ENCODE results near the gene AP1S1. TPM values are rescaled to one million over a fixed set of nuclear protein-coding genes. Genes with fewer than 3 reads are reported as not detected.

AP1S1 gene
- total and polyA plus RNA-seq, 2 donors = 27.9 to 48.5 TPM

GRCh38 chr7:101140746-101141382 is 13.4 kb upstream of the AP1S1 start:
- peak overlapping the region in 1 of 2 donors; percentile 40 for H3K27ac ChIP-seq (ENCODE audit: low read depth in 1 of 2, low read length in 1 of 2)
- peaks cover 6 to 26% of the 10 kb centered on the region in 2 donors for H3K4me1 ChIP-seq (ENCODE audit: control insufficient read depth in 2 of 2, insufficient read depth in 2 of 2, low read length in 2 of 2)
- H3K9me3 ChIP-seq (ENCODE audit: control insufficient read depth in 2 of 2, insufficient read depth in 1 of 2, low read length in 1 of 2) = no peaks in the 10 kb centered on the region
- H3K4me3 ChIP-seq (ENCODE audit: low read length in 2 of 2) = no peak overlapping the region
- 82% methylated on average over 4 of the region's 4 CpGs for WGBS
- DNase-seq (ENCODE audit: low read depth in 6 of 9, low spot score in 9 of 9) = peak in 1 of 9 donors; percentile 50
- H3K36me3 ChIP-seq (ENCODE audit: control insufficient read depth in 2 of 2, insufficient read depth in 2 of 2, low read length in 1 of 2) = no peaks in the 10 kb centered on the region
- peaks cover 5 to 28% of the 10 kb centered on the region in 2 donors for H3K27me3 ChIP-seq (ENCODE audit: control insufficient read depth in 2 of 2, insufficient read depth in 1 of 2, low read length in 1 of 2)

GRCh38 chr7:101151908-101152651 is 2.2 kb upstream of the AP1S1 start:
- Histone ChIP-seq H3K4me3 (ENCODE audit: low read length in 2 of 2) (no peak overlapping the region), H3K9me3 (ENCODE audit: control insufficient read depth in 2 of 2, insufficient read depth in 1 of 2, low read length in 1 of 2) (peaks cover 0 to 5% of the 10 kb centered on the region in 2 donors), H3K27me3 (ENCODE audit: control insufficient read depth in 2 of 2, insufficient read depth in 1 of 2, low read length in 1 of 2) (peaks cover 0 to 25% of the 10 kb centered on the region in 2 donors), H3K27ac (ENCODE audit: low read depth in 1 of 2, low read length in 1 of 2) (no peak overlapping the region), H3K36me3 (ENCODE audit: control insufficient read depth in 2 of 2, insufficient read depth in 2 of 2, low read length in 1 of 2) (peaks cover under 1 to 6% of the 10 kb centered on the region in 2 donors), H3K4me1 (ENCODE audit: control insufficient read depth in 2 of 2, insufficient read depth in 2 of 2, low read length in 2 of 2) (peaks cover 14 to 15% of the 10 kb centered on the region in 2 donors)
- no peak for DNase-seq (ENCODE audit: low read depth in 6 of 9, low spot score in 9 of 9)
- 90% methylated on average over 2 of the region's 2 CpGs for WGBS

- 1% methylated on average over 34 of the region's 34 CpGs for WGBS
- no peak overlapping the region for H3K27ac ChIP-seq (ENCODE audit: low read depth in 1 of 2, low read length in 1 of 2)
- peaks cover 14 to 15% of the 10 kb centered on the region in 2 donors for H3K4me1 ChIP-seq (ENCODE audit: control insufficient read depth in 2 of 2, insufficient read depth in 2 of 2, low read length in 2 of 2)
- H3K27me3 ChIP-seq (ENCODE audit: control insufficient read depth in 2 of 2, insufficient read depth in 1 of 2, low read length in 1 of 2) = peaks cover 0 to 6% of the 10 kb centered on the region in 2 donors
- no peak for DNase-seq (ENCODE audit: low read depth in 6 of 9, low spot score in 9 of 9)
- H3K4me3 ChIP-seq (ENCODE audit: low read length in 2 of 2) = peak overlapping the region; percentile 59 to 63
- H3K9me3 ChIP-seq (ENCODE audit: control insufficient read depth in 2 of 2, insufficient read depth in 1 of 2, low read length in 1 of 2) = peaks cover 0 to 5% of the 10 kb centered on the region in 2 donors
- peaks cover 4 to 14% of the 10 kb centered on the region in 2 donors for H3K36me3 ChIP-seq (ENCODE audit: control insufficient read depth in 2 of 2, insufficient read depth in 2 of 2, low read length in 1 of 2)
These were observed 422 bp downstream of the AP1S1 start for GRCh38 chr7:101154693-101155102.

GRCh38 chr7:101155303-101155702 is 1.0 kb downstream of the AP1S1 start:
- Histone ChIP-seq H3K4me1 (ENCODE audit: control insufficient read depth in 2 of 2, insufficient read depth in 2 of 2, low read length in 2 of 2) (peaks cover 14 to 15% of the 10 kb centered on the region in 2 donors), H3K36me3 (ENCODE audit: control insufficient read depth in 2 of 2, insufficient read depth in 2 of 2, low read length in 1 of 2) (peaks cover 4 to 17% of the 10 kb centered on the region in 2 donors), H3K27ac (ENCODE audit: low read depth in 1 of 2, low read length in 1 of 2) (no peak overlapping the region), H3K27me3 (ENCODE audit: control insufficient read depth in 2 of 2, insufficient read depth in 1 of 2, low read length in 1 of 2) (peaks cover 0 to 10% of the 10 kb centered on the region in 2 donors), H3K9me3 (ENCODE audit: control insufficient read depth in 2 of 2, insufficient read depth in 1 of 2, low read length in 1 of 2) (peaks cover 0 to 5% of the 10 kb centered on the region in 2 donors), H3K4me3 (ENCODE audit: low read length in 2 of 2) (peak overlapping the region; percentile 59 to 63)
- 73% methylated on average over 4 of the region's 4 CpGs for WGBS
- no peak for DNase-seq (ENCODE audit: low read depth in 6 of 9, low spot score in 9 of 9)

GRCh38 chr7:101156277-101156676 is 2.0 kb downstream of the AP1S1 start:
- Histone ChIP-seq H3K27ac (ENCODE audit: low read depth in 1 of 2, low read length in 1 of 2) (no peak overlapping the region), H3K27me3 (ENCODE audit: control insufficient read depth in 2 of 2, insufficient read depth in 1 of 2, low read length in 1 of 2) (peaks cover 3 to 18% of the 10 kb centered on the region in 2 donors), H3K4me3 (ENCODE audit: low read length in 2 of 2) (no peak overlapping the region), H3K36me3 (ENCODE audit: control insufficient read depth in 2 of 2, insufficient read depth in 2 of 2, low read length in 1 of 2) (peaks cover 4 to 19% of the 10 kb centered on the region in 2 donors), H3K9me3 (ENCODE audit: control insufficient read depth in 2 of 2, insufficient read depth in 1 of 2, low read length in 1 of 2) (peaks cover 0 to 5% of the 10 kb centered on the region in 2 donors), H3K4me1 (ENCODE audit: control insufficient read depth in 2 of 2, insufficient read depth in 2 of 2, low read length in 2 of 2) (peaks cover 14 to 15% of the 10 kb centered on the region in 2 donors)
- WGBS = 94% methylated on average over 6 of the region's 6 CpGs
- DNase-seq (ENCODE audit: low read depth in 6 of 9, low spot score in 9 of 9) = no peak

GRCh38 chr7:101156866-101157589 is 2.8 kb downstream of the AP1S1 start:
- Histone ChIP-seq H3K27me3 (ENCODE audit: control insufficient read depth in 2 of 2, insufficient read depth in 1 of 2, low read length in 1 of 2) (peaks cover 5 to 25% of the 10 kb centered on the region in 2 donors), H3K4me3 (ENCODE audit: low read length in 2 of 2) (no peak overlapping the region), H3K27ac (ENCODE audit: low read depth in 1 of 2, low read length in 1 of 2) (no peak overlapping the region), H3K9me3 (ENCODE audit: control insufficient read depth in 2 of 2, insufficient read depth in 1 of 2, low read length in 1 of 2) (peaks cover 0 to 5% of the 10 kb centered on the region in 2 donors), H3K36me3 (ENCODE audit: control insufficient read depth in 2 of 2, insufficient read depth in 2 of 2, low read length in 1 of 2) (peaks cover 4 to 19% of the 10 kb centered on the region in 2 donors), H3K4me1 (ENCODE audit: control insufficient read depth in 2 of 2, insufficient read depth in 2 of 2, low read length in 2 of 2) (peaks cover 14 to 15% of the 10 kb centered on the region in 2 donors)
- WGBS = 97% methylated on average over 14 of the region's 14 CpGs
- DNase-seq (ENCODE audit: low read depth in 6 of 9, low spot score in 9 of 9) = no peak

GRCh38 chr7:101159696-101160674 is 5.7 kb downstream of the AP1S1 start:
- H3K9me3 ChIP-seq (ENCODE audit: control insufficient read depth in 2 of 2, insufficient read depth in 1 of 2, low read length in 1 of 2) = peaks cover 0 to 7% of the 10 kb centered on the region in 2 donors
- no peak overlapping the region for H3K4me3 ChIP-seq (ENCODE audit: low read length in 2 of 2)
- H3K27me3 ChIP-seq (ENCODE audit: control insufficient read depth in 2 of 2, insufficient read depth in 1 of 2, low read length in 1 of 2) = peaks cover 35 to 49% of the 10 kb centered on the region in 2 donors
- peaks cover 18 to 24% of the 10 kb centered on the region in 2 donors for H3K4me1 ChIP-seq (ENCODE audit: control insufficient read depth in 2 of 2, insufficient read depth in 2 of 2, low read length in 2 of 2)
- WGBS = 87% methylated on average over 31 of the region's 31 CpGs
- no peak for DNase-seq (ENCODE audit: low read depth in 6 of 9, low spot score in 9 of 9)
- no peak overlapping the region for H3K27ac ChIP-seq (ENCODE audit: low read depth in 1 of 2, low read length in 1 of 2)
- H3K36me3 ChIP-seq (ENCODE audit: control insufficient read depth in 2 of 2, insufficient read depth in 2 of 2, low read length in 1 of 2) = peaks cover 4 to 19% of the 10 kb centered on the region in 2 donors

GRCh38 chr7:101160910-101161309 is 6.6 kb downstream of the AP1S1 start:
- H3K4me1 ChIP-seq (ENCODE audit: control insufficient read depth in 2 of 2, insufficient read depth in 2 of 2, low read length in 2 of 2) = peaks cover 21 to 28% of the 10 kb centered on the region in 2 donors

More at GRCh38 chr7:101160910-101161309, 6.6 kb downstream of the AP1S1 start:
- peaks cover 4 to 19% of the 10 kb centered on the region in 2 donors for H3K36me3 ChIP-seq (ENCODE audit: control insufficient read depth in 2 of 2, insufficient read depth in 2 of 2, low read length in 1 of 2)
- H3K4me3 ChIP-seq (ENCODE audit: low read length in 2 of 2) = no peak overlapping the region
- H3K27ac ChIP-seq (ENCODE audit: low read depth in 1 of 2, low read length in 1 of 2) = no peak overlapping the region
- peaks cover 43 to 58% of the 10 kb centered on the region in 2 donors for H3K27me3 ChIP-seq (ENCODE audit: control insufficient read depth in 2 of 2, insufficient read depth in 1 of 2, low read length in 1 of 2)
- H3K9me3 ChIP-seq (ENCODE audit: control insufficient read depth in 2 of 2, insufficient read depth in 1 of 2, low read length in 1 of 2) = peaks cover 0 to 13% of the 10 kb centered on the region in 2 donors
- DNase-seq (ENCODE audit: low read depth in 6 of 9, low spot score in 9 of 9) = no peak

Measured in thymus (tissue), 11 donors.